ENCODE measurements around the gene FXYD3. TPM values are rescaled to one million over a fixed set of nuclear protein-coding genes. Genes with fewer than 3 reads are reported as not detected.

FXYD3 gene
- total and polyA plus RNA-seq, 2 of the 13 experiments (the other 11 are each of a cell fraction or from before 2014, with no cell fraction given), result 4.9 TPM; not detected in 1

GRCh38 chr19:35135389-35135909 is 19.8 kb downstream of the FXYD3 start (continued):
- TF ChIP-seq ZNF350 (CRISPR knock-in tag; IDR thresholded peaks at IDR 0.05; ENCODE audit: borderline replicate concordance, low read depth) (no peak), IKZF5 (CRISPR knock-in tag; IDR thresholded peaks at IDR 0.05) (peak; percentile 74; the same call in 1 of the 2 replicates), ETS1 (CRISPR knock-in tag; IDR thresholded peaks at IDR 0.05) (no peak), ZNF292 (CRISPR knock-in tag; IDR thresholded peaks at IDR 0.05; ENCODE audit: borderline replicate concordance, low read depth) (0 out of 2 replicates have a peak, but pooled peaks have one; percentile 17), RELA (CRISPR knock-in tag; IDR thresholded peaks at IDR 0.05) (no peak), ZNF891 (CRISPR knock-in tag; IDR thresholded peaks at IDR 0.05) (no peak; the same call in 1 of the 2 replicates), POLR2A (IDR thresholded peaks at IDR 0.05; ENCODE audit: insufficient read depth in 1 of 2, low read depth in 2 of 2, low read length in 2 of 2) (no peak), ATF5 (CRISPR knock-in tag; IDR thresholded peaks at IDR 0.05; ENCODE audit: low read depth) (no peak), CEBPZ (IDR thresholded peaks at IDR 0.05; ENCODE audit: low read length) (no peak), KLF11 (CRISPR knock-in tag; IDR thresholded peaks at IDR 0.05) (no peak), STAT6 (CRISPR knock-in tag; IDR thresholded peaks at IDR 0.05; ENCODE audit: borderline replicate concordance) (no peak), ZNF670 (CRISPR knock-in tag; IDR thresholded peaks at IDR 0.05; ENCODE audit: borderline replicate concordance) (no peak), TFDP2 (CRISPR knock-in tag; IDR thresholded peaks at IDR 0.05) (no peak)
- TF ChIP-seq, protein P1, sequence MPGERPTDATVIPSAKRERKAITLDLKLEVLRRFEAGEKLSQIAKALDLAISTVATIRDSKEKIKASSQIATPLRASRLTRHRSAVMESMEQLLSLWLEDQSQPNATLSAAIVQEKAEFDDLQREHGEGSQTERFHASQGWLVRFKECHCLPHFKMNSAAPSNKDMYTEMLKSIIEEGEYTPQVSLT (CRISPR knock-in tag; IDR thresholded peaks at IDR 0.05; ENCODE audit: borderline replicate concordance, low read depth), result no peak
- TF ChIP-seq, protein P2, sequence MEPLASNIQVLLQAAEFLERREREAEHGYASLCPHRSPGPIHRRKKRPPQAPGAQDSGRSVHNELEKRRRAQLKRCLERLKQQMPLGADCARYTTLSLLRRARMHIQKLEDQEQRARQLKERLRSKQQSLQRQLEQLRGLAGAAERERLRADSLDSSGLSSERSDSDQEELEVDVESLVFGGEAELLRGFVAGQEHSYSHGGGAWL (CRISPR knock-in tag; IDR thresholded peaks at IDR 0.05), result no peak
- TF ChIP-seq, protein P3, sequence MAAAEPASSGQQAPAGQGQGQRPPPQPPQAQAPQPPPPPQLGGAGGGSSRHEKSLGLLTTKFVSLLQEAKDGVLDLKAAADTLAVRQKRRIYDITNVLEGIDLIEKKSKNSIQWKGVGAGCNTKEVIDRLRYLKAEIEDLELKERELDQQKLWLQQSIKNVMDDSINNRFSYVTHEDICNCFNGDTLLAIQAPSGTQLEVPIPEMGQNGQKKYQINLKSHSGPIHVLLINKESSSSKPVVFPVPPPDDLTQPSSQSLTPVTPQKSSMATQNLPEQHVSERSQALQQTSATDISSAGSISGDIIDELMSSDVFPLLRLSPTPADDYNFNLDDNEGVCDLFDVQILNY (CRISPR knock-in tag; conservative IDR thresholded peaks at IDR 0.05), result no peak
